ENCODE data around the gene TNRC6C. TPM values are rescaled to one million over a fixed set of nuclear protein-coding genes. Genes with fewer than 3 reads are reported as not detected.

TNRC6C gene
- total RNA-seq, 3 donors from 2014 or later (not counting 1 experiment from before 2014, with no cell fraction given) = 74.3 to 100 (median 76.3) TPM

DNA sequence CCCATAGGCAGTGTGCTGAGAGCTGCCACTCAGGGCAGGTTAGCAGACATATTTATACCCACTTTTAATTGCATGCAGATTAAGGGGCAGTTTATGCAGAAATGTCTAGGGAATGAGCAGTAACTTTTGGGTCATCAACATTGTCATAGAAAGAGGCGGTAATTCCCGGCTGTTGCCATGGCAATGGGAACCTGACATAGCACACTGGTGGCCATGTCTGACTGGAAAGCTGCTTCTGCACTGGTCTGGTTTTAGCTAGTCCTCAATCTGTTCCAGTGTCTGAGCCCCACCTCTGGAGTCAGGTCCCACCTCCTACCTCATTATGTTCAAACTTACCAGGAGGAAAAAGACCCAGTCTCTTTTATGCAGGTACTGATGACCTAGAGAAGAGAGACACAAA is 31.5 kb upstream of the TNRC6C start:
- Histone ChIP-seq H3K27me3 (ENCODE audit: control insufficient read depth, insufficient read depth, low read length) (no peaks in the 10 kb centered on the region), H3K4me1 (ENCODE audit: control insufficient read depth, insufficient read depth, low read length) (peaks cover 10% of the 10 kb centered on the region), H3K36me3 (ENCODE audit: control insufficient read depth, insufficient read depth, low read length) (no peaks in the 10 kb centered on the region), H3K4me3 (ENCODE audit: low read length) (no peak overlapping the region), H3K27ac (ENCODE audit: low read length) (no peak overlapping the region), H3K9me3 (ENCODE audit: control insufficient read depth, insufficient read depth, low read length) (no peaks in the 10 kb centered on the region)
- WGBS (ENCODE audit: insufficient coverage) = 90% methylated on average over 2 of the region's 2 CpGs
- Mint-ChIP-seq H3K27me3 (ENCODE audit: low read depth in 2 of 2) (peaks cover 0 to 9% of the 10 kb centered on the region in 2 donors), H3K4me3 (no peak overlapping the region), H3K4me1 (peaks cover 0 to 24% of the 10 kb centered on the region in 2 donors), H3K36me3 (no peaks in the 10 kb centered on the region), H3K27ac (no peak overlapping the region), H3K9me3 (no peaks in the 10 kb centered on the region)
- DNase-seq = no peak
- no peak for ATAC-seq
- TF ChIP-seq CTCF (IDR thresholded peaks at IDR 0.05) = no peak
- intact Hi-C loops (cut with micrococcal nuclease) = no loop called here

- no peaks in the 10 kb centered on the region for H3K9me3 ChIP-seq (ENCODE audit: control insufficient read depth, insufficient read depth, low read length)
- H3K27ac Mint-ChIP-seq = no peak overlapping the region
- peaks cover 10% of the 10 kb centered on the region for H3K4me1 ChIP-seq (ENCODE audit: control insufficient read depth, insufficient read depth, low read length)
- H3K36me3 Mint-ChIP-seq = no peaks in the 10 kb centered on the region
- no peak overlapping the region for H3K4me3 Mint-ChIP-seq
- H3K36me3 ChIP-seq (ENCODE audit: control insufficient read depth, insufficient read depth, low read length) = no peaks in the 10 kb centered on the region
- H3K4me1 Mint-ChIP-seq = peaks cover 0 to 24% of the 10 kb centered on the region in 2 donors
- intact Hi-C loops (cut with micrococcal nuclease) = no loop called here
- no peak for TF ChIP-seq CTCF (IDR thresholded peaks at IDR 0.05)
- no peak overlapping the region for H3K4me3 ChIP-seq (ENCODE audit: low read length)
- DNase-seq = no peak
- ATAC-seq = no peak
- H3K27me3 Mint-ChIP-seq (ENCODE audit: low read depth in 2 of 2) = peaks cover 0 to 9% of the 10 kb centered on the region in 2 donors
- WGBS (ENCODE audit: insufficient coverage) = 88% methylated on average over 16 of the region's 16 CpGs
- no peaks in the 10 kb centered on the region for H3K27me3 ChIP-seq (ENCODE audit: control insufficient read depth, insufficient read depth, low read length)
- H3K9me3 Mint-ChIP-seq = no peaks in the 10 kb centered on the region
- no peak overlapping the region for H3K27ac ChIP-seq (ENCODE audit: low read length)
These were observed 30.6 kb upstream of the TNRC6C start for GRCh38 chr17:77927777-77928518.

GRCh38 chr17:77928519-77929179 is 29.9 kb upstream of the TNRC6C start:
- no peak overlapping the region for H3K4me3 ChIP-seq (ENCODE audit: low read length)
- Mint-ChIP-seq H3K27me3 (ENCODE audit: low read depth in 2 of 2) (peaks cover 0 to 14% of the 10 kb centered on the region in 2 donors), H3K36me3 (no peaks in the 10 kb centered on the region), H3K9me3 (no peaks in the 10 kb centered on the region), H3K4me3 (no peak overlapping the region), H3K27ac (no peak overlapping the region), H3K4me1 (peaks cover 0 to 29% of the 10 kb centered on the region in 2 donors)
- 17% methylated on average over 1 of the region's 3 CpGs for WGBS (ENCODE audit: insufficient coverage)
- H3K9me3 ChIP-seq (ENCODE audit: control insufficient read depth, insufficient read depth, low read length) = no peaks in the 10 kb centered on the region
- intact Hi-C loops (cut with micrococcal nuclease) = no loop called here
- TF ChIP-seq CTCF (IDR thresholded peaks at IDR 0.05) = no peak
- peaks cover 10% of the 10 kb centered on the region for H3K4me1 ChIP-seq (ENCODE audit: control insufficient read depth, insufficient read depth, low read length)
- ATAC-seq = no peak
- no peaks in the 10 kb centered on the region for H3K36me3 ChIP-seq (ENCODE audit: control insufficient read depth, insufficient read depth, low read length)
- no peak for DNase-seq
- H3K27ac ChIP-seq (ENCODE audit: low read length) = no peak overlapping the region
- no peaks in the 10 kb centered on the region for H3K27me3 ChIP-seq (ENCODE audit: control insufficient read depth, insufficient read depth, low read length)
